ENCODE data around the gene COPS7A. TPM values are rescaled to one million over a fixed set of nuclear protein-coding genes. Genes with fewer than 3 reads are reported as not detected.

COPS7A gene
- total RNA-seq, 2 experiments from 2014 or later = 26.9 to 29.7 TPM

DNA sequence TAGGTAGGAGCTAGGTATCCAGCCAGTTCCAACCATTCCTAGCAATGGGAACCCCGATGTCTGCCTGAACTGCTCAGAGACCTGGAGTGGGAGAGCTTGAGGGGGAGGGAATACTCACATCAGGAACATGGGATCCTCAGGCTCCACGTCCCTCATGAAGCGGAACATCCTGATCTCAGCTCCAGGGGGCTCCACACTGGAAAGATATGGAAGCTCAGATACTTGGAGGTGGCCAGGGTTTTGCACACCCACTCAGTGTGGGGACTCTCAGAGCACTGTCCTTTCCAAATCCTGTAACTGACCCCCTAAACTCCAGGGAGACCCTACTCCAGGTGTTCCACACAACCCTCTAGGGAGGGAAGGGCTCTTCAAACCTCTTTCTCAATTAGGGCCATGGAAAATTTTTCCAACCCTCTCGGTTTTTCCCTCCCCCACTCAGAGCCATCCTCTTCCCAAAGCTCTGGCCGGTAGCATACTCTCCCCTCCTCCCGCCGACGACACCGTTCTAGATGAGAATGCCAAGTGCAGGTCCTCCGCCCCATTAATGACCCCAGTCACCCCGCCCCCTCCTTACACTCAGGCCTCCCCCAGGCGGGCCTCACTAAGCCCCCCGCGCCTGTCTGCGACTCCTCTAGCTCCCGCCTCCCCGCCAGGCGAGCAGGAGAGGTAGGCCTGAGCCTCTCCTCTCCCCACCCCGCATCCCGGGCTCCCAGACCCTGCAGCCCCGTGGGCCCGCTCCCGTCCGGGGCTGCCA is 28.5 kb downstream of the COPS7A start:
- CTCF ChIA-PET = interaction anchor here (0.8 to 13.5 kb wide), 33 partner anchors 9 to 266 kb away, joined by 3 to 378 read pairs (median 6); partner anchors contain the start of genes CD4, CDCA3, COPS7A and GPR162
- Mint-ChIP-seq H3K9me3 (ENCODE audit: insufficient read depth) (no peaks in the 10 kb centered on the region), H3K27ac (peak overlapping the region; percentile 99), H3K4me3 (peak overlapping the region; percentile 91), H3K36me3 (ENCODE audit: low read depth) (peaks cover 35% of the 10 kb centered on the region), H3K27me3 (ENCODE audit: low read depth) (peaks cover 3% of the 10 kb centered on the region), H3K4me1 (ENCODE audit: low read depth) (peaks cover 26% of the 10 kb centered on the region)
- DNase-seq (peak; percentile 57), ATAC-seq (no peak)
- POLR2A ChIA-PET = interaction anchor here (0.7 to 3.7 kb wide), 22 partner anchors 8 to 139 kb away, joined by 3 to 66 read pairs (median 5); partner anchors contain the start of genes CDCA3, COPS7A, GPR162 and LAG3

GRCh38 chr12:6752921-6753771 is 29.3 kb downstream of the COPS7A start, which contains the start of gene MLF2:
Gene MLF2, minus strand, starts transcription at chr12:6753141. Its CDS starts 807 bp downstream, at chr12:6752334.
- POLR2A ChIA-PET = interaction anchor here (0.7 to 3.7 kb wide), 25 partner anchors 8 to 190 kb away, joined by 3 to 66 read pairs (median 5); partner anchors contain the start of genes C12orf57, CDCA3, COPS7A and GPR162
- DNase-seq (peak; percentile 99), ATAC-seq (peak; percentile 96)
- Mint-ChIP-seq H3K4me3 (peak within 1 kb of the TSS; percentile 91), H3K27ac (peak within 1 kb of the TSS; percentile 99), H3K36me3 (ENCODE audit: low read depth) (peaks cover 27% of the 10 kb centered on the region), H3K9me3 (ENCODE audit: insufficient read depth) (no peaks in the 10 kb centered on the region), H3K27me3 (ENCODE audit: low read depth) (peaks cover 4% of the 10 kb centered on the region), H3K4me1 (ENCODE audit: low read depth) (peaks cover 29% of the 10 kb centered on the region)
- CTCF ChIA-PET = interaction anchor here (0.6 to 13.5 kb wide), 44 partner anchors 10 to 265 kb away, joined by 3 to 378 read pairs (median 5); partner anchors contain the start of genes CD4, CDCA3, COPS7A and GPR162

- CTCF ChIA-PET = interaction anchor here (0.7 to 13.5 kb wide), 38 partner anchors 9 to 264 kb away, joined by 3 to 378 read pairs (median 6); partner anchors contain the start of genes CD4, CDCA3, COPS7A and GPR162
- peak overlapping the region; percentile 99 for H3K27ac Mint-ChIP-seq
- H3K4me1 Mint-ChIP-seq (ENCODE audit: low read depth) = peaks cover 35% of the 10 kb centered on the region
- ATAC-seq = no peak
- DNase-seq = no peak
- POLR2A ChIA-PET = interaction anchor here (0.9 to 3.7 kb wide), 15 partner anchors 13 to 190 kb away, joined by 3 to 66 read pairs (median 9); partner anchors contain the start of genes C12orf57, CDCA3, COPS7A and GPR162
- peak overlapping the region; percentile 91 for H3K4me3 Mint-ChIP-seq
- no peaks in the 10 kb centered on the region for H3K9me3 Mint-ChIP-seq (ENCODE audit: insufficient read depth)
- peaks cover 4% of the 10 kb centered on the region for H3K27me3 Mint-ChIP-seq (ENCODE audit: low read depth)
- H3K36me3 Mint-ChIP-seq (ENCODE audit: low read depth) = peaks cover 23% of the 10 kb centered on the region
Observed at GRCh38 chr12:6753772-6754356, 30.0 kb downstream of the COPS7A start.

DNA sequence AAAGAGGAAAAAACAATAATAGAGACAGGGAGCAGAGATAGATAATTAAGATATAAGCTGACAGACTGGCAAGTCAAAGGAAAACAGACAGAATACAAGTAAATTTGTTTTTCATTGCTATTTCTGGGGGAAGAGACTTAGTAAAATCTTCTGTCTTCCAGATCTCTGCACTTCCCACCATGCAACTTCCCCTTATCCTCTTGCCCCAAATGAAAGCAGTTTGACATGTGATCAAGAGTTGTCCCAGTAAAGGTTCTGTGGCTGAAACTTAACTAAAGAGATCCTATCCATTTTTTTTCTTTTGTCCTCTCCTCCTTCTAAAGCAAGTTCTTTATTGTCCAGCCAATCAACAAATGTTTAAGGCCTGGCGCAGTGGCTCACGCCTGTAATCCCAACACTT is 30.6 kb downstream of the COPS7A start:
- Mint-ChIP-seq H3K27ac (no peak overlapping the region), H3K9me3 (ENCODE audit: insufficient read depth) (no peaks in the 10 kb centered on the region), H3K4me3 (no peak overlapping the region), H3K27me3 (ENCODE audit: low read depth) (peaks cover 4% of the 10 kb centered on the region), H3K4me1 (ENCODE audit: low read depth) (peaks cover 38% of the 10 kb centered on the region), H3K36me3 (ENCODE audit: low read depth) (peaks cover 23% of the 10 kb centered on the region)
- DNase-seq (no peak), ATAC-seq (no peak)
- ChIA-PET POLR2A (interaction anchor here (1.0 to 3.7 kb wide), 8 partner anchors 12 to 146 kb away, joined by 3 to 66 read pairs (median 9); partner anchors contain the start of genes CDCA3, GPR162, LAG3 and PTMS), CTCF (interaction anchor here (0.7 to 13.5 kb wide), 34 partner anchors 9 to 184 kb away, joined by 3 to 378 read pairs (median 6); partner anchors contain the start of genes CD4, CDCA3, COPS7A and GPR162)

GRCh38 chr12:6757028-6757690 is 33.3 kb downstream of the COPS7A start:
- Mint-ChIP-seq H3K4me3 (no peak overlapping the region), H3K9me3 (ENCODE audit: insufficient read depth) (no peaks in the 10 kb centered on the region), H3K27me3 (ENCODE audit: low read depth) (peaks cover 14% of the 10 kb centered on the region), H3K4me1 (ENCODE audit: low read depth) (peaks cover 23% of the 10 kb centered on the region), H3K36me3 (ENCODE audit: low read depth) (no peaks in the 10 kb centered on the region), H3K27ac (no peak overlapping the region)
- ATAC-seq (no peak), DNase-seq (no peak)
- ChIA-PET POLR2A (interaction anchor here (0.6 kb wide), 1 partner anchor 8 kb away, joined by 3 read pairs; no protein-coding TSS in a partner anchor), CTCF (interaction anchor here (3.6 to 13.5 kb wide), 2 partner anchors 18 to 69 kb away, joined by 15 to 378 read pairs; partner anchors contain the start of genes LAG3 and PTMS)

- no peak overlapping the region for H3K4me3 Mint-ChIP-seq
- no peaks in the 10 kb centered on the region for H3K9me3 Mint-ChIP-seq (ENCODE audit: insufficient read depth)
- H3K27me3 Mint-ChIP-seq (ENCODE audit: low read depth) = peaks cover 22% of the 10 kb centered on the region
- CTCF ChIA-PET = interaction anchor here (0.9 to 13.5 kb wide), 3 partner anchors 16 to 67 kb away, joined by 3 to 378 read pairs (median 15); partner anchors contain the start of genes LAG3 and PTMS
- DNase-seq = no peak
- H3K36me3 Mint-ChIP-seq (ENCODE audit: low read depth) = no peaks in the 10 kb centered on the region
- ATAC-seq = no peak
- H3K27ac Mint-ChIP-seq = no peak overlapping the region
- POLR2A ChIA-PET = interaction anchor here (0.9 to 1.0 kb wide), 2 partner anchors 49 to 220 kb away, joined by 3 read pairs; no protein-coding TSS in a partner anchor
- peaks cover 19% of the 10 kb centered on the region for H3K4me1 Mint-ChIP-seq (ENCODE audit: low read depth)
Observed at GRCh38 chr12:6758506-6759095, 34.8 kb downstream of the COPS7A start.

DNA sequence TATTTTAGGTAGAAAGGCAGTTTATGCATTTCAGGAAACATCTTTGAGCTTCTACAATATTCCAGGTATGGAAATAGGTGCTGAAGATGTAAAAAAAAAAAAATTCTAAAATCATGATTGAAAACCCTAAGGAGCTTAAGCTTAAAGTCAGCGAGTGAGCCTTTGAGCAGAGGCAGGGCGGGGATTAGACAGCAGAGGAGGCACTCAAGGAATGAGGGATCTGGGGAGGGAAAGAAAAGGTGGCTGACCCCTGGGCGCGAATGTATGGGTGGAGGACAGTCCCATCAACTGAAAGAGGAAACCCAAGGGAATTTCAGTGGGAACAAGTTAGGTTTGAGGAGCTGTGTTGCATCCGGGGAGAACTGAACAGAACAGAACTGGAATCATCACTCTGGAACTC is 35.9 kb downstream of the COPS7A start:
- peaks cover 23% of the 10 kb centered on the region for H3K4me1 Mint-ChIP-seq (ENCODE audit: low read depth)
- no peaks in the 10 kb centered on the region for H3K36me3 Mint-ChIP-seq (ENCODE audit: low read depth)
- CTCF ChIA-PET = interaction anchor here (0.6 to 13.5 kb wide), 4 partner anchors 15 to 203 kb away, joined by 3 to 378 read pairs (median 10); partner anchors contain the start of genes LAG3 and PTMS
- no peak overlapping the region for H3K4me3 Mint-ChIP-seq
- ATAC-seq (no peak), DNase-seq (no peak)
- H3K9me3 Mint-ChIP-seq (ENCODE audit: insufficient read depth) = no peaks in the 10 kb centered on the region
- POLR2A ChIA-PET = interaction anchor here (0.6 to 1.0 kb wide), 3 partner anchors 15 to 108 kb away, joined by 3 read pairs; partner anchors contain the start of gene TPI1
- H3K27me3 Mint-ChIP-seq (ENCODE audit: low read depth) = peaks cover 30% of the 10 kb centered on the region
- H3K27ac Mint-ChIP-seq = no peak overlapping the region

DNA sequence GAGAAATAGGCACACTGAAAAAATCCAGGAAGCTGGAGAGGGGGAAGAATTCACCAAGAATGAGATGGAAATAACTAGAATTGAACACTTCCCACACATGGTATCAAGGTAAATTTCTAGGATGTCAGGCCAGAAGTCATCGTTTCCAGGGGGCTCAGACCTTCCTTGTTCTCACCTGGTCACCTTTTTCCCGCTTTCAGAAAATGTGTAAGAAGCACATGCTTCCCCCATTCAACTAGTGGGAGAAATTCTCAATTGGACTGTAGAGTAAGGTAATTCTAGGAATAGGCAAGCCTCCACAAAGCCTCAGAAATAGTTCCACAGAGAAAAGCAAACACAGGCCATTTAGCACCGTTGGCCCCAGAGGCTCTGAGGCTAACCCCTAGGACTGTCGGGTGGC is 39.5 kb downstream of the COPS7A start:
- no peaks in the 10 kb centered on the region for H3K9me3 Mint-ChIP-seq (ENCODE audit: insufficient read depth)
- H3K4me3 Mint-ChIP-seq = no peak overlapping the region
- ATAC-seq (no peak), DNase-seq (no peak)
- H3K4me1 Mint-ChIP-seq (ENCODE audit: low read depth) = peaks cover 44% of the 10 kb centered on the region
- CTCF ChIA-PET = interaction anchor here (2.5 to 13.5 kb wide), 2 partner anchors 10 to 12 kb away, joined by 21 to 378 read pairs; partner anchors contain the start of genes LAG3, MLF2 and PTMS
- H3K36me3 Mint-ChIP-seq (ENCODE audit: low read depth) = no peaks in the 10 kb centered on the region
- H3K27ac Mint-ChIP-seq = no peak overlapping the region
- H3K27me3 Mint-ChIP-seq (ENCODE audit: low read depth) = peaks cover 41% of the 10 kb centered on the region
- POLR2A ChIA-PET = interaction anchor here (1.0 to 1.4 kb wide), 3 partner anchors 11 to 39 kb away, joined by 3 read pairs; partner anchors contain the start of genes COPS7A and MLF2

GRCh38 chr12:6764011-6764828 is 40.4 kb downstream of the COPS7A start:
- H3K27me3 Mint-ChIP-seq (ENCODE audit: low read depth) = peaks cover 43% of the 10 kb centered on the region
- peak overlapping the region; percentile 19 for H3K4me3 Mint-ChIP-seq
- POLR2A ChIA-PET = interaction anchor here (1.0 to 4.4 kb wide), 4 partner anchors 10 to 40 kb away, joined by 3 to 35 read pairs (median 8); partner anchors contain the start of genes COPS7A and MLF2

More at GRCh38 chr12:6764011-6764828, 40.4 kb downstream of the COPS7A start:
- Mint-ChIP-seq H3K9me3 (ENCODE audit: insufficient read depth) (no peaks in the 10 kb centered on the region), H3K36me3 (ENCODE audit: low read depth) (no peaks in the 10 kb centered on the region), H3K27ac (peak overlapping the region; percentile 23), H3K4me1 (ENCODE audit: low read depth) (peaks cover 43% of the 10 kb centered on the region)
- CTCF ChIA-PET = interaction anchor here (2.5 to 20.8 kb wide), 4 partner anchors 7 to 17 kb away, joined by 21 to 378 read pairs (median 269); partner anchors contain the start of genes LAG3, MLF2 and PTMS
- DNase-seq (peak; percentile 75), ATAC-seq (peak; percentile 67)

Measured in activated CD8-positive, alpha-beta T cell treated with anti-CD3 and anti-CD28 coated beads, Interleukin-2, amount 10 ng/mL, durations not matched to agents 7 days and 5 days (primary cell).